SHP77 treated with DMSO at 0.1 percent for 48 hours (cell line): ENCODE results near the gene AGER.
"Not testable (repeated sequence)": the region's sequence is repeated elsewhere in the genome, so short reads cannot be mapped to it uniquely, and the experiment has no call there.

ENCODE experiments used
- DNase-seq: peaks from one replicate; lab custom pipeline; 2025; lab: John Stamatoyannopoulos, UW

The AGER gene

GRCh38 chr6:32186151-32186840 is 2.2 kb upstream of the AGER start:
- DNase-seq = not testable (repeated sequence)

- not testable (repeated sequence) for DNase-seq
These were observed 1.7 kb upstream of the AGER start for GRCh38 chr6:32185681-32186131.

GRCh38 chr6:32183483-32184083 is 470 bp downstream of the AGER start:
- DNase-seq = no peak

GRCh38 chr6:32183030-32183429 is 1.0 kb downstream of the AGER start:
- DNase-seq = no peak

- DNase-seq = no peak
These were observed 1.5 kb downstream of the AGER start for GRCh38 chr6:32182555-32182981.

- no peak for DNase-seq
These were observed 2.0 kb downstream of the AGER start for GRCh38 chr6:32181915-32182529.

- DNase-seq = no peak
These were observed 2.8 kb downstream of the AGER start for GRCh38 chr6:32181148-32181702.

- no peak for DNase-seq
These were observed 4.2 kb downstream of the AGER start for GRCh38 chr6:32179766-32180405.

- DNase-seq = no peak
These were observed 5.3 kb downstream of the AGER start for GRCh38 chr6:32178547-32179440.

GRCh38 chr6:32177788-32178546 is 6.1 kb downstream of the AGER start, which contains the start of gene RNF5:
TSS of gene RNF5 (plus strand) at chr6:32178405. CDS start at chr6:32178512, 107 bp downstream.
- peak; percentile 100 for DNase-seq

- peak; percentile 81 for DNase-seq
These were observed 6.8 kb downstream of the AGER start for GRCh38 chr6:32177183-32177787.

GRCh38 chr6:32176476-32177182 is 7.4 kb downstream of the AGER start:
- DNase-seq = no peak

- peak; percentile 94 for DNase-seq
These were observed 8.2 kb downstream of the AGER start, which contains the start of gene AGPAT1 for GRCh38 chr6:32175711-32176475. TSS of gene AGPAT1 (minus strand) at chr6:32176084. CDS start at chr6:32171496, 4,588 bp downstream.

GRCh38 chr6:32175322-32175710 is 8.7 kb downstream of the AGER start:
- no peak for DNase-seq

GRCh38 chr6:32174416-32174815 is 9.6 kb downstream of the AGER start:
- DNase-seq = no peak

GRCh38 chr6:32173051-32173727 is 10.9 kb downstream of the AGER start:
- no peak for DNase-seq

GRCh38 chr6:32171234-32171633 is 12.8 kb downstream of the AGER start:
- DNase-seq = no peak

GRCh38 chr6:32170294-32170693 is 13.8 kb downstream of the AGER start:
- DNase-seq = no peak
